ENCODE data around the gene DDX21. TPM values are rescaled to one million over a fixed set of nuclear protein-coding genes. Genes with fewer than 3 reads are reported as not detected.

The DDX21 gene
- total RNA-seq, 6 experiments from 2014 or later: 81.7 to 103 (median 90.7) TPM

- H3K4me1 Mint-ChIP-seq (ENCODE audit: low read depth): peaks cover 14% of the 10 kb centered on the region
- peaks cover 3% of the 10 kb centered on the region; the same call in 1 of the 2 replicates for H3K27me3 Mint-ChIP-seq (ENCODE audit: insufficient read depth)
- no peak for DNase-seq
- no peak for TF ChIP-seq CTCF (IDR thresholded peaks at IDR 0.05)
- no peak overlapping the region for H3K4me3 Mint-ChIP-seq
- H3K36me3 Mint-ChIP-seq (ENCODE audit: low read depth): no peaks in the 10 kb centered on the region
- no peak overlapping the region for H3K27ac Mint-ChIP-seq
- no peaks in the 10 kb centered on the region for H3K9me3 Mint-ChIP-seq
These were observed 69.5 kb downstream of the DDX21 start for GRCh38 chr10:69025370-69025896.

GRCh38 chr10:69033256-69033655 lies 77.3 kb downstream of the DDX21 start:
- Mint-ChIP-seq H3K4me1 (ENCODE audit: low read depth) (peaks cover 7% of the 10 kb centered on the region; the same call in 1 of the 2 replicates), H3K4me3 (no peak overlapping the region), H3K27me3 (ENCODE audit: insufficient read depth) (peaks cover 5% of the 10 kb centered on the region), H3K36me3 (ENCODE audit: low read depth) (no peaks in the 10 kb centered on the region), H3K27ac (no peak overlapping the region), H3K9me3 (no peaks in the 10 kb centered on the region)
- no peak for TF ChIP-seq CTCF (IDR thresholded peaks at IDR 0.05)
- DNase-seq: no peak

Other genes with a start within 250 kb of the DDX21 start
- gene CCAR1, start 234.9 kb upstream of the DDX21 start, total RNA-seq (2021; fragmentation: NEBNext Ultra II Directional; extraction: Animal tissue kit (Norgen Biotek cat#: 25700)): 10 to 100 TPM; 48.2 to 71.2 (median 64.1) TPM
- under 1 TPM in 2 of 6 experiments, not detected in 4; 0.09 TPM for gene STOX1, start 128.6 kb upstream of the DDX21 start, total RNA-seq (2021; fragmentation: NEBNext Ultra II Directional; extraction: Animal tissue kit (Norgen Biotek cat#: 25700))
- 10 to 100 TPM; 35.6 to 39.4 (median 37.3) TPM for gene DDX50, start 54.9 kb upstream of the DDX21 start, total RNA-seq (2021; fragmentation: NEBNext Ultra II Directional; extraction: Animal tissue kit (Norgen Biotek cat#: 25700))
- 10 to 100 TPM; 43.6 to 56.2 (median 51.9) TPM for gene KIFBP, start 32.6 kb downstream of the DDX21 start, total RNA-seq (2021; fragmentation: NEBNext Ultra II Directional; extraction: Animal tissue kit (Norgen Biotek cat#: 25700))
- 100 to 1,000 TPM; 128 to 471 (median 424) TPM for gene SRGN, start 131.9 kb downstream of the DDX21 start, total RNA-seq (2021; fragmentation: NEBNext Ultra II Directional; extraction: Animal tissue kit (Norgen Biotek cat#: 25700))
- gene VPS26A, start 168.0 kb downstream of the DDX21 start, total RNA-seq (2021; fragmentation: NEBNext Ultra II Directional; extraction: Animal tissue kit (Norgen Biotek cat#: 25700)): 10 to 100 TPM; 47.9 to 62.8 (median 61.4) TPM
- 10 to 100 TPM; 26.4 to 31.0 (median 28.9) TPM for gene SUPV3L1, start 224.1 kb downstream of the DDX21 start, total RNA-seq (2021; fragmentation: NEBNext Ultra II Directional; extraction: Animal tissue kit (Norgen Biotek cat#: 25700))